Measurements from ENCODE around the gene PABPN1. TPM values are rescaled to one million over a fixed set of nuclear protein-coding genes. Genes with fewer than 3 reads are reported as not detected.

PABPN1 gene
- total and polyA plus RNA-seq, 2 of the 13 experiments (the other 11 are each of a cell fraction or from before 2014, with no cell fraction given), result 233 to 524 TPM

DNA sequence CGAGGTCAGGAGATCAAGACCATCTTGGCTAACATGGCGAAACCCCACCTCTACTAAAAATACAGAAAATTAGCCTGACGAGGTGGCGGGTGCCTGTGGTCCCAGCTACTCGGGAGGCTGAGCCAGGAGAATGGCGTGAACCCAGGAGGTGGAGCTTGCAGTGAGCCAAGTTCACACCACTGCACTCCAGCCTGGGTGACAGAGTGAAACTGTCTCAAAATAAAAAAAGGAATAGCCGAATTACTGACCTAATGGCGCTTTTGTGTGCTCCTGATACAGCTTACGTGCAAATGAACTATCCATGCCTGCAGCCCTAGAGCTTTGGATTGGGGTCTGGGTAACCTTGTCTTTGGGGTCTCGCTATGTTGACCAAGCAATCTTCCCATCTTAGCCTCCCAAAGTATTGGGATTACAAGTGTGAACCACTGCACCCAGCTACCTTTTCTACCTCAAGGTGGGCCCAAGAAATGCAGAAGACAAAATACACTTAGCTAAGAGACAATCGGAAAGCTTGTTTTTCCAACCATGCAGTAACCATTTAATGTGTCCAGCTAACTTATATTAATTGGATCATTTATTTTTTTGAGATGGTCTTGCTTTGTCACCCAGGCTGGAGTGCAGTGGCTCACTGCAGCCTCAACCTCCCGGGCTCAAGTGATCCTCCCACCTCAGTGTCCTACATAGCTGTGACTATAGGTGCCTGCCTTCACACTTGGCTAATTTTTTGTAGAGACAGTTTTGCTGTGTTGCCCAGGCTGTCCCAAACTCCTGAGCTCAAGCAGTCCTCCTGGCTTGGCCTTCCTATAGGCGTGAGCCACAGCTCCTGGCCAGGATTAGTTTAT lies 5.5 kb downstream of the PABPN1 start (continued):
- TF ChIP-seq, protein P1, sequence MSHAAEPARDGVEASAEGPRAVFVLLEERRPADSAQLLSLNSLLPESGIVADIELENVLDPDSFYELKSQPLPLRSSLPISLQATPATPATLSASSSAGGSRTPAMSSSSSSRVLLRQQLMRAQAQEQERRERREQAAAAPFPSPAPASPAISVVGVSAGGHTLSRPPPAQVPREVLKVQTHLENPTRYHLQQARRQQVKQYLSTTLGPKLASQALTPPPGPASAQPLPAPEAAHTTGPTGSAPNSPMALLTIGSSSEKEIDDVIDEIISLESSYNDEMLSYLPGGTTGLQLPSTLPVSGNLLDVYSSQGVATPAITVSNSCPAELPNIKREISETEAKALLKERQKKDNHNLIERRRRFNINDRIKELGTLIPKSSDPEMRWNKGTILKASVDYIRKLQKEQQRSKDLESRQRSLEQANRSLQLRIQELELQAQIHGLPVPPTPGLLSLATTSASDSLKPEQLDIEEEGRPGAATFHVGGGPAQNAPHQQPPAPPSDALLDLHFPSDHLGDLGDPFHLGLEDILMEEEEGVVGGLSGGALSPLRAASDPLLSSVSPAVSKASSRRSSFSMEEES (CRISPR knock-in tag; IDR thresholded peaks at IDR 0.05), result no peak
- TF ChIP-seq SKI (IDR thresholded peaks at IDR 0.05; ENCODE audit: partially characterized antibody), result no peak
- TF ChIP-seq HOXD1 (CRISPR knock-in tag; IDR thresholded peaks at IDR 0.05), result no peak
- TF ChIP-seq, protein P2, sequence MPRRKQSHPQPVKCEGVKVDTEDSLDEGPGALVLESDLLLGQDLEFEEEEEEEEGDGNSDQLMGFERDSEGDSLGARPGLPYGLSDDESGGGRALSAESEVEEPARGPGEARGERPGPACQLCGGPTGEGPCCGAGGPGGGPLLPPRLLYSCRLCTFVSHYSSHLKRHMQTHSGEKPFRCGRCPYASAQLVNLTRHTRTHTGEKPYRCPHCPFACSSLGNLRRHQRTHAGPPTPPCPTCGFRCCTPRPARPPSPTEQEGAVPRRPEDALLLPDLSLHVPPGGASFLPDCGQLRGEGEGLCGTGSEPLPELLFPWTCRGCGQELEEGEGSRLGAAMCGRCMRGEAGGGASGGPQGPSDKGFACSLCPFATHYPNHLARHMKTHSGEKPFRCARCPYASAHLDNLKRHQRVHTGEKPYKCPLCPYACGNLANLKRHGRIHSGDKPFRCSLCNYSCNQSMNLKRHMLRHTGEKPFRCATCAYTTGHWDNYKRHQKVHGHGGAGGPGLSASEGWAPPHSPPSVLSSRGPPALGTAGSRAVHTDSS (CRISPR knock-in tag; conservative IDR thresholded peaks at IDR 0.05), result no peak
- TF ChIP-seq POGZ (CRISPR knock-in tag; IDR thresholded peaks at IDR 0.05), result no peak
- TF ChIP-seq HOXA3 (CRISPR knock-in tag; IDR thresholded peaks at IDR 0.05), result peak; percentile 34; the same call in 1 of the 2 replicates
- no peak for TF ChIP-seq ZNF790 (CRISPR knock-in tag; IDR thresholded peaks at IDR 0.05; ENCODE audit: borderline replicate concordance)
- no peak for TF ChIP-seq HDAC6 (IDR thresholded peaks at IDR 0.05; ENCODE audit: low read depth, low read length)
- no peak for TF ChIP-seq ZSCAN31 (CRISPR knock-in tag; IDR thresholded peaks at IDR 0.05; ENCODE audit: low read depth)
- TF ChIP-seq NFKBIZ (CRISPR knock-in tag; IDR thresholded peaks at IDR 0.05), result no peak
- no peak for TF ChIP-seq ZNF670 (CRISPR knock-in tag; IDR thresholded peaks at IDR 0.05; ENCODE audit: borderline replicate concordance)
- no peak for TF ChIP-seq CEBPB (IDR thresholded peaks at IDR 0.05; ENCODE audit: borderline replicate concordance, low read depth, low read length)
- TF ChIP-seq, protein P3, sequence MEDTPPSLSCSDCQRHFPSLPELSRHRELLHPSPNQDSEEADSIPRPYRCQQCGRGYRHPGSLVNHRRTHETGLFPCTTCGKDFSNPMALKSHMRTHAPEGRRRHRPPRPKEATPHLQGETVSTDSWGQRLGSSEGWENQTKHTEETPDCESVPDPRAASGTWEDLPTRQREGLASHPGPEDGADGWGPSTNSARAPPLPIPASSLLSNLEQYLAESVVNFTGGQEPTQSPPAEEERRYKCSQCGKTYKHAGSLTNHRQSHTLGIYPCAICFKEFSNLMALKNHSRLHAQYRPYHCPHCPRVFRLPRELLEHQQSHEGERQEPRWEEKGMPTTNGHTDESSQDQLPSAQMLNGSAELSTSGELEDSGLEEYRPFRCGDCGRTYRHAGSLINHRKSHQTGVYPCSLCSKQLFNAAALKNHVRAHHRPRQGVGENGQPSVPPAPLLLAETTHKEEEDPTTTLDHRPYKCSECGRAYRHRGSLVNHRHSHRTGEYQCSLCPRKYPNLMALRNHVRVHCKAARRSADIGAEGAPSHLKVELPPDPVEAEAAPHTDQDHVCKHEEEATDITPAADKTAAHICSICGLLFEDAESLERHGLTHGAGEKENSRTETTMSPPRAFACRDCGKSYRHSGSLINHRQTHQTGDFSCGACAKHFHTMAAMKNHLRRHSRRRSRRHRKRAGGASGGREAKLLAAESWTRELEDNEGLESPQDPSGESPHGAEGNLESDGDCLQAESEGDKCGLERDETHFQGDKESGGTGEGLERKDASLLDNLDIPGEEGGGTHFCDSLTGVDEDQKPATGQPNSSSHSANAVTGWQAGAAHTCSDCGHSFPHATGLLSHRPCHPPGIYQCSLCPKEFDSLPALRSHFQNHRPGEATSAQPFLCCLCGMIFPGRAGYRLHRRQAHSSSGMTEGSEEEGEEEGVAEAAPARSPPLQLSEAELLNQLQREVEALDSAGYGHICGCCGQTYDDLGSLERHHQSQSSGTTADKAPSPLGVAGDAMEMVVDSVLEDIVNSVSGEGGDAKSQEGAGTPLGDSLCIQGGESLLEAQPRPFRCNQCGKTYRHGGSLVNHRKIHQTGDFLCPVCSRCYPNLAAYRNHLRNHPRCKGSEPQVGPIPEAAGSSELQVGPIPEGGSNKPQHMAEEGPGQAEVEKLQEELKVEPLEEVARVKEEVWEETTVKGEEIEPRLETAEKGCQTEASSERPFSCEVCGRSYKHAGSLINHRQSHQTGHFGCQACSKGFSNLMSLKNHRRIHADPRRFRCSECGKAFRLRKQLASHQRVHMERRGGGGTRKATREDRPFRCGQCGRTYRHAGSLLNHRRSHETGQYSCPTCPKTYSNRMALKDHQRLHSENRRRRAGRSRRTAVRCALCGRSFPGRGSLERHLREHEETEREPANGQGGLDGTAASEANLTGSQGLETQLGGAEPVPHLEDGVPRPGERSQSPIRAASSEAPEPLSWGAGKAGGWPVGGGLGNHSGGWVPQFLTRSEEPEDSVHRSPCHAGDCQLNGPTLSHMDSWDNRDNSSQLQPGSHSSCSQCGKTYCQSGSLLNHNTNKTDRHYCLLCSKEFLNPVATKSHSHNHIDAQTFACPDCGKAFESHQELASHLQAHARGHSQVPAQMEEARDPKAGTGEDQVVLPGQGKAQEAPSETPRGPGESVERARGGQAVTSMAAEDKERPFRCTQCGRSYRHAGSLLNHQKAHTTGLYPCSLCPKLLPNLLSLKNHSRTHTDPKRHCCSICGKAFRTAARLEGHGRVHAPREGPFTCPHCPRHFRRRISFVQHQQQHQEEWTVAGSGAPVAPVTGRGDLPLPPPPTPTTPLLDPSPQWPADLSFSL (CRISPR knock-in tag; IDR thresholded peaks at IDR 0.05), result no peak
- peak; percentile 63; the same call in 1 of the 2 replicates for TF ChIP-seq ZNF547 (CRISPR knock-in tag; IDR thresholded peaks at IDR 0.05)
- no peak for TF ChIP-seq SIN3B (IDR thresholded peaks at IDR 0.05; ENCODE audit: low read length)
- no peak for TF ChIP-seq BRD4 (CRISPR knock-in tag; IDR thresholded peaks at IDR 0.05)
- no peak for TF ChIP-seq KDM4B (CRISPR knock-in tag; IDR thresholded peaks at IDR 0.05)
- TF ChIP-seq KAT8 (CRISPR knock-in tag; IDR thresholded peaks at IDR 0.05), result no peak
- TF ChIP-seq, protein P4, sequence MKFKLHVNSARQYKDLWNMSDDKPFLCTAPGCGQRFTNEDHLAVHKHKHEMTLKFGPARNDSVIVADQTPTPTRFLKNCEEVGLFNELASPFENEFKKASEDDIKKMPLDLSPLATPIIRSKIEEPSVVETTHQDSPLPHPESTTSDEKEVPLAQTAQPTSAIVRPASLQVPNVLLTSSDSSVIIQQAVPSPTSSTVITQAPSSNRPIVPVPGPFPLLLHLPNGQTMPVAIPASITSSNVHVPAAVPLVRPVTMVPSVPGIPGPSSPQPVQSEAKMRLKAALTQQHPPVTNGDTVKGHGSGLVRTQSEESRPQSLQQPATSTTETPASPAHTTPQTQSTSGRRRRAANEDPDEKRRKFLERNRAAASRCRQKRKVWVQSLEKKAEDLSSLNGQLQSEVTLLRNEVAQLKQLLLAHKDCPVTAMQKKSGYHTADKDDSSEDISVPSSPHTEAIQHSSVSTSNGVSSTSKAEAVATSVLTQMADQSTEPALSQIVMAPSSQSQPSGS (CRISPR knock-in tag; IDR thresholded peaks at IDR 0.05), result no peak
- no peak for TF ChIP-seq ZNF747 (CRISPR knock-in tag; IDR thresholded peaks at IDR 0.05; ENCODE audit: borderline replicate concordance)
